ENCODE results near the gene ITPR2.

The ITPR2 gene

DNA sequence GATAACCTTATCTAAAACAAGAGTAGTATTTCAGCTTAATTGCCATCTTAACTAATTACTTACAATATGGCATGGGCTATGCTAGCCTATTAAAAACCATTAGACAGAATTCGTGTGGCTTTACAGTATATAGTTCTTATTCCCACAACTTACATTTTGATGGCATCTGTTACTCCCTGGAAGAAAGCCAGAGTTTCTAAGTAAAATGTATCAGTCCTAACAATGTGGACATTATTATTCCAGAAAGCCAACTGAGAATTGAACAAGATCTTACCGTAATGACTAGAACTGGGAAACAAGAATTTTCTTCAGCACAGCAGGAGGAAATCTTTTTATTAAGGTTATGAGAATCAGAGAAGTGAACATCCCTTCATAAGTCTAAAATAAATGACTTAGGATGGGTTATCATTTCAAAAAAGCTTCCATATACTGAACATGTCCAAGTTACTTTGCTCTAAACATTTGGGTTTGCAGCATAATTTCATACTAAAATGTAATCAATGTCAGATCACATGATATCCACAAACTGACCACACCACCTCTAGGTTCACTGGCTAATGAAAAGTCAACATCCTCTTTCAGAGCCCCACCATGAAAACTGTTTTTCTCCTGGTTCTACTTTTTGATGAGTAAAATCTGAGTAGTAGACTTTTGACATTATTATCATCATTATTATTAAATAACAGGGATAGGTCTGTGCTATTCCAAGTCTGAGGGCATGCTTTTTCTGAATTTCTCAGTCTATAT is 457.9 kb downstream of the ITPR2 start:
- no peak for DNase-seq

DNA sequence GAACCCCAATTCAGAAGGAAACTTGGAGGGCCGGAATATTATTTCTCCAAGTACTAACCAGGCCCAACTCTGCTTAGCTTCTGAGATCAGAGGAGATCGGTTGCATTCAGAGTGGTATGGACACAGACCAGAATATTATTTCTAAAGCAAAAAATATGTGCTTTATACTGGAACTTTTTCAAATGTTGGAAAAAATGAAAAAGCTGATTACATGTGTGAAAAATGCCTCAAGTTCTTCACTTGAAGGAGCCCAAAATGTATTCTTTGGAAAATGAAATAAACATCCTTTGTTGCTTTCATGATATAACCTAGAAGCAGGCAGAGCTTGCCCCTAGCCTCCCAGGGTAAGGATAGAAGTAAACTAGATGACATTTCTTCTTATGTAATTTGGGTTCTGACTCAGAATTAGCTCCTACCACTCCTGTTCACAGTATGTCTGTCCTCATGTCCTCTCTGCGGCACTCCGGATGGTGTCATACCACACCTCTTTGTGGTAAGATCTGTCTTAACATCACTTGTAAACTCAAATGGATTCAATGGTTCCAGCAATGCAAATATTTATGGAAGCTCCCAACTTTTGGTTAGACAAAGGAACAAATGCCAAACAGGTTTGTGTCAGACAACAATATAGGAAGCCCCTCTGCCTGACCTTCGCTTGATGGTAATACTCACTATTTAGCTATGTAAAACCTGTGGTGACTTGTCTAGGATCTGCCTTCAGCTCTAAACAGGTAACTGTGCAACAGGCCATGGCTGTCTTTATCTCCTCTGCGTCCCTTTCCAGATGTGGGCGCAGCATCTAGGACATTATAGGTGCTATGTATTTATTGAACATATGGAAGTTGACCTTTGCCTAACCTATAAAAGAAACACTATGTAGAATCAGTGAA is 459.1 kb downstream of the ITPR2 start:
- no peak for DNase-seq

DNA sequence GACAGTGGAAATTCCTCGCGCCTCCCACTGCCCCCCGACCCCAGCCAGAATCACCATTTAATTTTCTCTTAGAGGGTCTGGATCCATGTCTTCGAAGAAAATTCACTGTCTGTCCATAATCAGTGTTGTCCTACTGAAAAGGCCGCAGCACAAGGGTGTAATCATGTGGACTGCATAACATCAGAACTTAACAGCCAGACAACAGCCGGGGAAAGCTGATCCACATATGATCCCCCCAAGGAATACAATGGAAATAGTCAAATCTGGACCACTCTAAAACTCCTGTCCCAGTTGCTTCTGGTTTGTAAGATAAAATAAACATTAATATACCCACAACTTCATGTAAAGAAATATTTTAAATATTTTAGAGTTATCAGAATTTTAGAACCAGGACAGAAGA is 460.1 kb downstream of the ITPR2 start:
- DNase-seq: no peak

DNA sequence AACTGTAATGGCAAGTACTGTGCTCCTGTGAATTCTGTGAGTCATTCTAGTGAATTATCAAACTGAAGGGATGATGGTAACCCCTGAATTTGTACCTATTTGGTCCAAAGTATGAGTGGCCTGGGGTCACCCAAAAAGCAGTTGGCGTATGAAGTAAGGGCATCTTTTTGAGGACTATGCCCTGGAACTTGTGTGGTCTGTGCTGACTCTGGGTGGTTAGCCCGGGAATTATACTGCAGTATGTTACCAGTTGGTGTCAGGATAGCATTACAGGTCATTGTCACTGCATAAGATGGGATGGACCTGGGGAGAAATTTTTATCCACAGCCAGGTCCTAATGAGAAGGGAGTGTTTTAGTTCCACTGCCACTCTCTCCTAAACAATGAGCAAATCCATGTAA is 462.9 kb downstream of the ITPR2 start:
- DNase-seq: no peak

DNA sequence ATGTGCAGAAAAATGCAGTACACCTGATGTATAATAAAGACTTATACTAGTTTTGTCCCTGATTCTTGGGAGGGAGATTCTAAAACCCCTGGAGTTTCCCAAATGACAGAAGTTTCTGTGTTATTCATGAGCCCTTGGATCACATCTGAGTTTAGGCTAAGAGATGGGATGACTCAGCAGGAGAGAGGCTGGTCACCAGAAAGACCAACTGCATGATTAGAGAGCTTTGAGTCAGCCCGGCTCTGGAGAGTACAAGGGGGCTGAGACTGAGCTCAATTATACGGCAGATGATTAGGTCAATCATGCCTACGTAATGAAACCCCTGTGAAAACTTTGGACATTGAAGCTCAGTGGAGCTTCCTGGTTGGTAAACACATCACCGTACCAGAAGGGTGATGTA is 463.4 kb downstream of the ITPR2 start:
- DNase-seq: no peak

DNA sequence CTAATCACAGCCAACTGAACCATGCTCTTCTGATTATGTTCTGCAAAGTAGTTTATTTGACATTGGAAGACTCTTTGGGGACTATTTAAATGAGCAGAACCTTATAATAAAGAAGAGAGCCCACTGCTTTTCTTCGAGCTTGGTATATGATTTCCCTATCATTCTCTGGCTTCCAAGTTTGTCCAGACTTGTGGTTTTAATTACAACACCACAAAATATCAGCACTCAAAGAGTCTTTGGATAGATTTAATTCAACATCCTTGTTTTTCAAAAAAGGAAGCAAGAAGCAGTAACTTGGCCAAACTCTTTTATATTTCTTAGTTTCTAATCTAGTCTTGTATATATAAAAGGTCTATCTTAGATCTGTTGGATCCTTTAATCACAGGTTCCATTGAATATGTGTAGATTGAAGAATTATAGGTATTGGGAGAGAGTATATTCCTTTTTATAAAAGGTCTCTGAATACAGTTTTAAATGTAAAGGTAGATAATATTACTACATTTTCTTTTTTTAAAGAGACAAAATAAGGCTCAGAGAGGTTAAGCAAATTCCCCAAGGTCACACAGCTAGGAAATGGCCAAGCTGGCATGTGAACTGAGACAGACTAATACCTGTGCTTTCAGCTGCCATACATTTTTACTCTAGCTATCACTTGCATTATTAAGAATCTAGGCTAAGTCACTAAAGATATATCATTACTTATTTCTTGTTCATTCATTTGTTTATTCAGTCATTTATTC is 464.8 kb downstream of the ITPR2 start:
- DNase-seq: no peak

DNA sequence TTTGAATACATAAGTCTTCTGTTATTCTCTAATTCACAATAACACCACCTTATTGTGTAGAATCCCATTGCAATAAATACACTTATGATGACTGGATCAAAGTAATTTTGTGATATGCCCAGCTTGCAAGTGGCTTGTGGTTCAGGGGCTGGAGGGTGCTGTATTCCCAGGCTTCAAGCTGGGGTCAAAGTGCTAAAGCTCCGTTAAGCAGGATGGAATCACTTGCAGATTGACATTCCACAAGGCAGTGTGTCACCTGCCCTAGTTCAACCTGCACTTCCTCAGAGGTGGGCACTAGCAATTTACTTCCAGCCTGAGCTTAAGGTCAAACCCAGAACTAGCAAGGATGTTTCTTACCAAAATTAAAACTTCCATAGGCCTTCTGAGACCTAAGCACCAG is 471.0 kb downstream of the ITPR2 start:
- DNase-seq: no peak

DNA sequence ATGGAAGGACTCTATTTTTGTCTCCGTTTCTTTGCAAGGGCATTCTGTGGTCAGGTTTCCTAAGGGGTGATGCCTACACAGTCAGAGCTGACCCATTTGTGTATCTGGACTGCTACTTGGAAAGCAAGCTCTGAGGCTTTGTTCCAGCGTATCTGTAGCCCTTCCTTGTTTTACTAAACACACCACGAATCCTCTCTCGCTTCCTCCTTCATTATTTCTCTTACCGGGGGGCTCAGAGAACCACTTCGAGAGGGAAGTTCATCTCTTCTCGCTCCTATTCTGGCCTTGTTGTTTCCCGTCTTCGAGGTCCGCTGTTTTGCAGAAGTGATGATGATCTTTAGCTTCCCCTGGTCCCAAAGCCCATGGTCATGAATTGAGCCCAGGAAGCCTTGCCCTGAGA is 472.9 kb downstream of the ITPR2 start:
- DNase-seq: no peak

DNA sequence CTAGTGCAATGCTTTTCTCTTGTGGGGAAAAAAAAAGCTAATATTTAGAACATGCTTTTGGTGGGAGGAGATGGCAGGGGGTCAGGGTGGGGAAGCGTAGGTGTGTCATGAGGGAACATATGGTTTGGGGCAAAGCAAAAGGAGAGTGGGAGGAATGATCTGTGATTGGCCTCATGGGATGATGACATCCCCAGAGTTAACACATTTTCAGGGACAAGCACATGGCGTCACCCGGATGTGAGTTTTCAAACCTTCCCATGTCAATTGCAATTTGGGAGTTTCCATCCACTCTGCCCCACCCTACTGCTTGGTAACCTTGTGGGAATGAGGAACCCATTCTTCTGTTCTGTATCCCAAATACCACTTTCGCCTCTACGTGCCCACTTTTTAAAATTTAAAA is 473.4 kb downstream of the ITPR2 start:
- DNase-seq: no peak

DNA sequence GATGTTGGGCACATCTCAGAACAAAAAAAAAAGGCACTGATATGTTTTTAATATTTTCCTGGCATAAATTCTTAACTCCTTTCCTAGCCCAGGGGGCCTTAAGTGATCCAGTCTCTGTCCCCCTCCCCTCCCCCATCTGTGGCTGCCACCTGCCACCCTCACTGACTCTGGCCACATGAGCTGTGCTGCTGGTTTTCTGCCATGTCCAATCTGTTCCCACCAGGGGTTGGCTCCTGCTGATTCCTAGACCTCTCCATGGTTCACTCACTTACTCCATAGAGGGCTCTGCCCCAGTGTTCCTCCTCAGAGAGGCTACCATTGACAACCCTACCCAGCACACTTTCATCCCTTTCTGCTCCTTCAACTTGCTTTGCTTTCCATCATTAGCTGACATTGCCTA is 474.3 kb downstream of the ITPR2 start:
- no peak for DNase-seq

DNA sequence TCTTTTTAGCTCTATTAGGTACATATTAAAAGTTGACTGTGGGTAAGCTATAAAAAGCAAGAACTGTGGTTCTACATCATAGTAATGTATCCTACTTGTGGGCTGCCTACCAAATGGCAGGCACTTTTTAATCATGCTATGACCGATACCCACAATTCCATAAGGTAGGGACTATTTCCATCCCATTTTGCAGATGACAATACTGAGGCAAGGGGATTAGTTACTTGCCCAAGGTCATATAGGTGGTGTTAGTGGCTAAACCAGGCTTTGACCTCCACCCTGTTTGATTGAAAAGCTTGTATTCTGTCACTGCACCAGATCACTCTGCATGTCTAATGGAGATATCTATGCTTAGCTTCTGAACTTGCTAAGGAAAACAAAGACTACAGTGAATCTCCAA is 485.7 kb downstream of the ITPR2 start:
- no peak for DNase-seq

DNA sequence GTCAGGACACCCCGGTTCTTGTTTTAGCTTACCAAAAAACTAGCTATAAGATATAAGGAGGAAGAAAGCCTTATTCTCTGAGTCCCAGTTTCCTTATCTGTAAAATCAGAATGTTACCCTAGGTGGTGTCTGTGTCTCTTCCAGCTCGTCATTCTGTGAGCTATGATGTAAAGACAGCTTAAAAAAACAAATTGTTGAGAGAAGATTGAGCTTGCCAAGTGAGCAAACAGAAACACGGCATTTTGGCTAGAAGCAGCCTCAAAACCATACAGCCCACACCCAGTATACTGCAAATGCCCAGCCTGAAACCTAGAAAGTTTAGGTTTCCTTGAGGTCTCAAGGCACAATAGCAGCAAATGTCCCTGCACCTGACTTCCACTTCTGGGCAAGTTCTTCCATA is 486.3 kb downstream of the ITPR2 start:
- DNase-seq: no peak

DNA sequence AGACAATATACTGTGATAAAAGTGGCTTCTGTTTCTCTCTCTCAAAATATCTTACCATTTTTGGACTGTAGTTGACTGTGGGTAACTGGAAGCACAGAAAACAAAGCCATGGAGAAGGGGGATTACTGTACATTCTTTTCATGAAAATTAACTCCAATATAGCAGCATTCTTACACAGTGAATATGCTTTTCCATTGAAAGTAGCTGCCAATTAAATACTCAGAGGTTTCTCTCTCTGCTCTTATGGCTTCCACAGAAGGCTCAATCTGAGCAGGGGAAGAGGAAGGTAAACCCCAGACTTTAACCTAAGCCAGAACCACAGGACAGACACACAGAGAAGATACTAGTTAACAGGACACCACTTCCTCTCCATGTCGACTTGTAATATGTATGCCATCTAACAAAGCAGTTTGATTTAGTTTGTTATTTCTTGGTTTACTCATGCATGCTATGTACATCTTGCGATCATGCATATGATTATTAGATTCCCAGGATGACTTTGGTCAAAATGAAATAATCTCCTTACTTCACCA is 487.5 kb downstream of the ITPR2 start:
- DNase-seq: no peak

DNA sequence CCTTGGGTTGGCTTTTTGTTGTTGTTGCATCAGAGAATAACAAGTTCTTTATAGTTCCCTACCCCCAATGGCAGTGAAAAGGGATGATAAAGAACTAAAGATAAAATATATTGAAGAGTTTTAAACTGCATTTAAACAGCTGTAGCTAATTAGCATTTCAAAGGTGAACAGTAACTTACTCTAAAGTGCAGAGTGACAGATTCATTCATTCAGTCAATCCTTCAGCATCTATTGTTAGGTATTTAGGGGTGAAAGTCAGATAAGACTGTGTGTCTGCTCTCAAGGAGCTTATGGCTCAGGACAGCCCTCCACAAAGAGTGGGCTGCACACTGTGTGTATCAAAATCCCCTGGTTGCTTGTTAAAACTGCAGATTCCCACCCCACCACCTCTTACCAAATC is 491.5 kb downstream of the ITPR2 start:
- DNase-seq: no peak

DNA sequence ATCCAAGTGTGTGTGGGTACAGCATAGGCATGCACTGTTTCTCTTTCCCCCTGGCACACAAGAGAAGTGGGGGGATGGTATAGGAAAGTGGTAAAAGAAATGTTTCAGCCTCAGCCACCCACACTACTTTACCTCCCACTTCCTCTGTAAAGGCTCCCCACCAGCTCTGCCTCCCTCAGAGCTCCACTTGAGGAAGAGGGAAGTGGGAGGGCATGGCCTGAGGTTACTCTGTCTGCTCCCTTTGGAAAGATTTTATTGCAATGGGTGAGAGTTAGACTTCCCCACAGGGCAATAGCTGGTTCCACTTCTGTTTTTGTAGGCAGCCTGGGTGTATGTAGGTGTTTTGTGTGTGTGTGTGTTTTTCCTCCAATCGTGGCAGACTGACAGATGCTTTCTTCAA is 492.3 kb downstream of the ITPR2 start:
- no peak for DNase-seq

DNA sequence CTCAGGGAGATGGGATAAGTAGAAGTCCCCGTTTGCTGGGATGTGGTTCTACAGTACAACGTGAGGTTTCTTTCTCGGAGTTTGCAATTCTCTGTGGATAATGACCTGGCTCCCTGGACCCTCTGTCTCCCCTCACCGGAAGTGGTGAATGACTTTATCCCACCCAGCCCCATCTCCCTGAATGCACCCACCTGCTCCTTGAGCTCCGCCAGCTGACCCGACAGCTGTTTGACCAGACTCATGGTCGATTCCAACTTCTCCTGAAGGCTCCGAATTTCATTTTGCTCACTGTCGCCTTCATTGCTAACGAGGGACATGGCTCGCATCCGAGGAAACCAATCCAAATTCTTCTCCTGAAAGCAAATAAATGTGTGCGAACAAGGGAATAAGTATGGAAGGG is 493.0 kb downstream of the ITPR2 start:
- DNase-seq: no peak

DNA sequence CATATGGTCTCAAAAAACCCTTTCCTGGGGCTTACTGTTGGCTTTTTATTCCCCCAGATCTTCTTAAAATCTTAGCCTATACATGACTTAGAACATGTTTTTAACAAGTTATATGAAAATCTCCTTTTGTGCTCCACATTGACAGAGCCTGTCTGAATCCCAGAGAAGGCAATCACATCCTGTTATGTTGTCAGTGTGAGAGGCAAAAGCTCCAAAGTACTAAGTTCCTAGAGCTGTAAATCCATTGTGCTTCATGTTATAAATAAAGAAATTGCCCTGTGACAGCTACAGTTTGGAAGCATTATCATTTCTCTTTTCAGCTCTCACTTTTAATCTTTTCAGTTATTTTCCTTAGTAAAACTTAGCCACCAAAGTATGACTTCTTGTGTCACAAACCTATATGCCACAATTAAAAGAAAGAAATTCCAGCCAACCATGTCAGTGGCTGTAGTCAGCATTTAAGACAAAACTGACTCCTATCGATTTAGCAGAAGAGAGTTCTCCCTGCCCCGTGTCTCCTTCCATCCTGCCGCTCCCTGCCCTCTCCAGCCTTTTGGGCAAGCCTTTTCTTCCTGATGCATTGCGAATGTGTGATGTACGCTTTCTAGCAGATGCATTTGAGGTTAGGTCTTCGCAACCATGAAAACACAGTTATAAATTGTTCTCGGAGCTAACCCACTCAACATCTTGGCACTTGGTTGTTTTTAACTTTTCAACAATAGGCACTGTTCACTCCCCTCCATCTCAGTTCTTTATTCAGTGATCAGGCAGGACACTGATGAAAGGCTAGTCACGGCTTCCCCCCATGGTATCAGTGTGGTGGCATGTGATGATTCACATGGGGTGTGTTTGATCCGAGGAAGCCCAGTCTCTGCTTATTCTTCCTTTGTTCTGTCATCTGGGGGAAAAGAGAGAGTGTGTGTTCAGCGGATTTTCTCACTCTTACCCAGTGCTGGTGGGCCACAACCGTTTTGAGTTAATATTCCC is 494.1 kb downstream of the ITPR2 start:
- no peak for DNase-seq

DNA sequence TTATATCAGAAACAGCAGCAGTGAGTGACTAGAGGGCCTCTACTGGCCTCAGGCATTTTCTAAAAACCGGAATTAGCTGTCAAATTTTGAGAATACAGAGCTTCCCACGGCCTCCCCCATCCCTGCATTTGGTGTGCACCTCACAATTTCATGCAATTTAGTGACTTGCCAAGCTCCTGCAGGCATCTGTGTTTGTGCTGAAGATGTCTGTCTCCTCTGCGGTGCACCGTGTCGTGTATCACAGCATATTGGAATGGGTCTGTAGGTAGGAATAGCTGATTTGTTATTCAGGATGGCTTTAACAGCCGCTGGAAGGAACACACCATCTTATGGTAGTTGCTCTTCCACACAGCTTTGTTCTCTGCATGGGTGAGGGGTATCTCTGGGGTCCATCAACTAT is 497.3 kb downstream of the ITPR2 start:
- DNase-seq: no peak

DNA sequence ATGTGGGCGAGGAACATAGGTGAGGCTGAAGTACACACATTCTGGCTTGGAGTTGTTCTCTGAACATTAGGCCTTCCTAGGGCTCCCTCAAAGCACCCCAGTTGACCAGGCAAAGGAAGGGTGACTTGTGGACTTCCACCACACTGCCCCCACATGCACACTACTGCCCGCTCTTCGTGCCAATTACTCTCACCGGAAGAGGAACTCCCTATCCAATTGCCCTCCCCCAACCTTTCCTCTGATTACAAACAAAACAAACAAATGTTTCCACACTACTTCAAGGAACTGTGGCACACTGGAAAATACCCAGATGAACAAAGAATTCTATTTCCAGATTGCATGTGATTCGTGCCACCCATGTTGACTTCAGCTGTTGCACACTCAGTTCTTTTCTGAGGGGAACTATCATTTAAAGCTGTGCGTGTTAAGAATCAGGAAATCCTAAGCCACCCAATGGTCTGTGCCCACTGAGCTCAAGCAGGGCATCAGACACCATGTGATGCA is 498.3 kb downstream of the ITPR2 start:
- DNase-seq: no peak

DNA sequence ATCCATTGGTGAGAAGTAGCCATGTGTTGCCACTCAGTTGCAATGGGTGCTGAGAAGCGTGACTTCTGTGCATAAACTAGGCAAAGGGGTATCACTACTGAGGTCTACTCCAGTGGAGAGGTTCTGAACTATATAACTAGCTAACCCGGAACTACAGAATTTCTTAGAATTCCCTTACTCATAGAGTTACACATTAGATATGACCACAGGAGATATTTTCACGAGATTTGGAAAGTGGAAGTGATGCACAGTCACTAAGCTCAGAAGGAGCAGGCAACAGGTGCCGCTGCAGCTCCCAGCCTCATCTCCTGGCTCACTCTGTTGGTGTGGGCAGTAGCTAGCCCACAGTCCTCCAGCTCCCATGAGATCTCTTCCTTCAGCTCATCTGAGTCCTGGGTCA is 501.0 kb downstream of the ITPR2 start:
- DNase-seq: no peak

DNA sequence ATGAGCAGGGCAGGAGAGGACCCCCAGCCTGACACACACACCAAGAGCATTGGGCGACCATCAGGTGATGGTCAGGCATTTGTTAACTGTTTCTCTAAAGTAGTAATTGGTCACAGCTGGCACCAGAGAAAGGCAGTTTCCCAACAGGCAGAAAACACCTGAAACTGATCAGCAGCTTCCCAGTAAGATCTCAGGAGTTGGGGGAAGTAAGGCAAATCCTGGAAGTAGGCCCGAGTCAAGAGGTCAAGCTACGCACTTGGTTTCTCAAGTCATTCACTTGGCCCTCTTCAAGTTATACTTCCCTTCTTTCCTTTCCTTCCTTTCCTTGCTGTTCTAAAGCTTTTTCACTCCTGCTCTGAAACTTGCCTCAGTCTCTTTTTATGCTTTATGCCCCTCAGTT is 501.9 kb downstream of the ITPR2 start:
- DNase-seq: no peak

Data from stimulated activated CD4-positive, alpha-beta T cell treated with anti-CD3 and anti-CD28 coated beads, Interleukin-4, amount 100 ng/mL, for 4 hours (primary cell).